ENCODE measurements around the gene CSMD2.

DNA sequence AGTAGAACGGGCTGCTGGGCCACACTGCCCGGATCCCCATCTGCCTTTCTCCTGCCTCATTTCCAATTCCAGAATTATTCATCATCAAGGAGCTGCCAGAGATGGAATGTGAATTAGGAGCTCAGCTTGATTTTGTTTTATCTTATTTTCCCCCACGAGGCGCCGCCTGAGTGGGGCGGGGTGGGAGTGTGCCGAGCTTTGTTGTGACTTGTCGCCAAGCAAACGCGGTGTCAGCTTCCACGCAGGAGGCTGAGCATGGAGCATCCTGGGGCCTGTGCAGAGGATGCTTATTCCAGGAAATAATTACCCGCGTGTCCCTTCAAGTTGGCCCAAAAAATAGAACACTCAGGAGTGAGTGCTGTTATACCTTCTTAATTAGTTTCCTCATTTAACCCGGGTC lies 209.9 kb downstream of the CSMD2 start:
- TF ChIP-seq, protein P1, sequence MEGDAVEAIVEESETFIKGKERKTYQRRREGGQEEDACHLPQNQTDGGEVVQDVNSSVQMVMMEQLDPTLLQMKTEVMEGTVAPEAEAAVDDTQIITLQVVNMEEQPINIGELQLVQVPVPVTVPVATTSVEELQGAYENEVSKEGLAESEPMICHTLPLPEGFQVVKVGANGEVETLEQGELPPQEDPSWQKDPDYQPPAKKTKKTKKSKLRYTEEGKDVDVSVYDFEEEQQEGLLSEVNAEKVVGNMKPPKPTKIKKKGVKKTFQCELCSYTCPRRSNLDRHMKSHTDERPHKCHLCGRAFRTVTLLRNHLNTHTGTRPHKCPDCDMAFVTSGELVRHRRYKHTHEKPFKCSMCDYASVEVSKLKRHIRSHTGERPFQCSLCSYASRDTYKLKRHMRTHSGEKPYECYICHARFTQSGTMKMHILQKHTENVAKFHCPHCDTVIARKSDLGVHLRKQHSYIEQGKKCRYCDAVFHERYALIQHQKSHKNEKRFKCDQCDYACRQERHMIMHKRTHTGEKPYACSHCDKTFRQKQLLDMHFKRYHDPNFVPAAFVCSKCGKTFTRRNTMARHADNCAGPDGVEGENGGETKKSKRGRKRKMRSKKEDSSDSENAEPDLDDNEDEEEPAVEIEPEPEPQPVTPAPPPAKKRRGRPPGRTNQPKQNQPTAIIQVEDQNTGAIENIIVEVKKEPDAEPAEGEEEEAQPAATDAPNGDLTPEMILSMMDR (conservative IDR thresholded peaks at IDR 0.05 in 1 of 2, IDR thresholded peaks at IDR 0.05 in 1 of 2; ENCODE audit: low read depth in 1 of 2, low read length in 2 of 2) = no peak
- no peak for TF ChIP-seq EZH2 (IDR thresholded peaks at IDR 0.05; ENCODE audit: low read length, missing control alignments)
